ENCODE results near the gene CYGB.

CYGB gene

DNA sequence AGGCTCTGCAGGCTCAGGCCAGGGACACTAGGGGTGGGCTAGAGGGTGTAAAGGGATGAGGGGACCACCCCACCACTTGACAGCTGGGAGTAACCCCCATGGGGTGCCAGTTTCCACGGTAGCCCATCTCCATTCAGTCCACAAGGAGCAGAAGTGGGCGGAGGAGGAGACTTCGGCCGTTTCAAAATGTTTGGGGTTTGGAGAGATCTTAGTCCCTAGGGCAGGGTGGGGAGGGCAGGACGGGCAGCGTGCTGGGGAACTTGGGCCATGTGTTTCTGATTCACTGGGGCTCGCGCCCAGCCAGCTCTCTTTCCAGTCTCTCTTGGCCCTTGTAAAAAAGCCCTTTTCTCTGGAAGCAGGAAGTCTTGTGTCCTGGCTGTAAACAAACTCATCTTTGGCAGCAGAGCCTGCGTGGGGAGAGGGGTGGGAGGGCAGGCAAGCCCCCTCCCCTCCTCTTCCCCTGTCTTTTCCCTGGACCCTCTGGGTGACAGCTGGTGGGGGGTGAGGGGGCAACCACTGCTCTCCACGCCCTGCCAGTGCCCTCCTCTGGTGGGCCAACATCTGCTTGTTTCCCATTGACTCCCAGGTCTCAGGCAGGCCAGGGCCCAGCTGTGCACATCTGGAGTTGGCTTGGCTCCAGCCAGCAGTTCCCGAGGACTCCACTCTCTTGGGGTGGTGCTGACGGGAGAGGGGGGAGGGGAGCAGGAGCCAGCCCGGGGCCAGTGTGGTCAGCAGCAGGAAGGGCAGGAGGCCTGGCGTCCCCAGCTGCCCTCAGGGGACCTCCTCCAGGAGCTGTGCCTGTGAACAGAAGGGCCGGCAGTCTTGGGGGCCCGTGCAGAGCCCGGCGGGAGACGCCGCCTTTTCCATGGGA, 8.1 kb downstream of the CYGB start (continued):
- TF ChIP-seq IKZF3 (tag by site-specific recombination; IDR thresholded peaks at IDR 0.05) (peak; percentile 70; the same call in 1 of the 2 replicates), ZNF701 (tag by site-specific recombination; IDR thresholded peaks at IDR 0.05) (no peak), ZNF549 (tag by site-specific recombination; IDR thresholded peaks at IDR 0.05) (no peak), ZNF324 (tag by site-specific recombination; IDR thresholded peaks at IDR 0.05) (no peak), ZNF558 (tag by site-specific recombination; IDR thresholded peaks at IDR 0.05) (no peak), ZNF571 (tag by site-specific recombination; IDR thresholded peaks at IDR 0.05) (no peak), BCL11B (tag by site-specific recombination; IDR thresholded peaks at IDR 0.05; ENCODE audit: low read depth) (no peak), TCF7L2 (IDR thresholded peaks at IDR 0.05; ENCODE audit: borderline replicate concordance, low read depth, low read length) (no peak), KLF10 (tag by site-specific recombination; IDR thresholded peaks at IDR 0.05) (no peak), ZFHX2 (tag by site-specific recombination; conservative IDR thresholded peaks at IDR 0.05) (peak; percentile 7; the same call in 1 of the 2 replicates), ZNF585B (tag by site-specific recombination; IDR thresholded peaks at IDR 0.05) (no peak), ZNF37A (tag by site-specific recombination; IDR thresholded peaks at IDR 0.05) (no peak), GFI1B (tag by site-specific recombination; IDR thresholded peaks at IDR 0.05) (no peak), KLF1 (tag by site-specific recombination; IDR thresholded peaks at IDR 0.05) (peak; percentile 96), ZNF335 (tag by site-specific recombination; conservative IDR thresholded peaks at IDR 0.05) (peak; percentile 64), SP7 (tag by site-specific recombination; IDR thresholded peaks at IDR 0.05) (no peak), ZNF560 (tag by site-specific recombination; IDR thresholded peaks at IDR 0.05; ENCODE audit: borderline replicate concordance) (no peak), ZNF785 (tag by site-specific recombination; IDR thresholded peaks at IDR 0.05) (no peak), ZFP3 (tag by site-specific recombination; IDR thresholded peaks at IDR 0.05; ENCODE audit: low read depth) (0 out of 2 replicates have a peak, but pooled peaks have one; percentile 5), ZNF302 (tag by site-specific recombination; IDR thresholded peaks at IDR 0.05; ENCODE audit: low read depth) (no peak), WT1 (tag by site-specific recombination; IDR thresholded peaks at IDR 0.05) (no peak), HOXC10 (CRISPR knock-in tag; IDR thresholded peaks at IDR 0.05) (no peak), REPIN1 (tag by site-specific recombination; IDR thresholded peaks at IDR 0.05; ENCODE audit: low read depth) (no peak), ZNF292 (tag by site-specific recombination; IDR thresholded peaks at IDR 0.05; ENCODE audit: borderline replicate concordance, low read depth) (no peak), ZNF777 (tag by site-specific recombination; IDR thresholded peaks at IDR 0.05; ENCODE audit: borderline replicate concordance) (no peak)
- TF ChIP-seq, protein P1, sequence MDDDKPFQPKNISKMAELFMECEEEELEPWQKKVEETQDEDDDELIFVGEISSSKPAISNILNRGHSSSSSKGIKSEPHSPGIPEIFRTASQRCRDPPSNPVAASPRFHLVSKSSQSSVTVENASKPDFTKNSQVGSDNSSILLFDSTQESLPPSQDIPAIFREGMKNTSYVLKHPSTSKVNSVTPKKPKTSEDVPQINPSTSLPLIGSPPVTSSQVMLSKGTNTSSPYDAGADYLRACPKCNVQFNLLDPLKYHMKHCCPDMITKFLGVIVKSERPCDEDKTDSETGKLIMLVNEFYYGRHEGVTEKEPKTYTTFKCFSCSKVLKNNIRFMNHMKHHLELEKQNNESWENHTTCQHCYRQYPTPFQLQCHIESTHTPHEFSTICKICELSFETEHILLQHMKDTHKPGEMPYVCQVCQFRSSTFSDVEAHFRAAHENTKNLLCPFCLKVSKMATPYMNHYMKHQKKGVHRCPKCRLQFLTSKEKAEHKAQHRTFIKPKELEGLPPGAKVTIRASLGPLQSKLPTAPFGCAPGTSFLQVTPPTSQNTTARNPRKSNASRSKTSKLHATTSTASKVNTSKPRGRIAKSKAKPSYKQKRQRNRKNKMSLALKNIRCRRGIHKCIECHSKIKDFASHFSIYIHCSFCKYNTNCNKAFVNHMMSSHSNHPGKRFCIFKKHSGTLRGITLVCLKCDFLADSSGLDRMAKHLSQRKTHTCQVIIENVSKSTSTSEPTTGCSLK (tag by site-specific recombination; IDR thresholded peaks at IDR 0.05), result no peak
- TF ChIP-seq, protein P2, sequence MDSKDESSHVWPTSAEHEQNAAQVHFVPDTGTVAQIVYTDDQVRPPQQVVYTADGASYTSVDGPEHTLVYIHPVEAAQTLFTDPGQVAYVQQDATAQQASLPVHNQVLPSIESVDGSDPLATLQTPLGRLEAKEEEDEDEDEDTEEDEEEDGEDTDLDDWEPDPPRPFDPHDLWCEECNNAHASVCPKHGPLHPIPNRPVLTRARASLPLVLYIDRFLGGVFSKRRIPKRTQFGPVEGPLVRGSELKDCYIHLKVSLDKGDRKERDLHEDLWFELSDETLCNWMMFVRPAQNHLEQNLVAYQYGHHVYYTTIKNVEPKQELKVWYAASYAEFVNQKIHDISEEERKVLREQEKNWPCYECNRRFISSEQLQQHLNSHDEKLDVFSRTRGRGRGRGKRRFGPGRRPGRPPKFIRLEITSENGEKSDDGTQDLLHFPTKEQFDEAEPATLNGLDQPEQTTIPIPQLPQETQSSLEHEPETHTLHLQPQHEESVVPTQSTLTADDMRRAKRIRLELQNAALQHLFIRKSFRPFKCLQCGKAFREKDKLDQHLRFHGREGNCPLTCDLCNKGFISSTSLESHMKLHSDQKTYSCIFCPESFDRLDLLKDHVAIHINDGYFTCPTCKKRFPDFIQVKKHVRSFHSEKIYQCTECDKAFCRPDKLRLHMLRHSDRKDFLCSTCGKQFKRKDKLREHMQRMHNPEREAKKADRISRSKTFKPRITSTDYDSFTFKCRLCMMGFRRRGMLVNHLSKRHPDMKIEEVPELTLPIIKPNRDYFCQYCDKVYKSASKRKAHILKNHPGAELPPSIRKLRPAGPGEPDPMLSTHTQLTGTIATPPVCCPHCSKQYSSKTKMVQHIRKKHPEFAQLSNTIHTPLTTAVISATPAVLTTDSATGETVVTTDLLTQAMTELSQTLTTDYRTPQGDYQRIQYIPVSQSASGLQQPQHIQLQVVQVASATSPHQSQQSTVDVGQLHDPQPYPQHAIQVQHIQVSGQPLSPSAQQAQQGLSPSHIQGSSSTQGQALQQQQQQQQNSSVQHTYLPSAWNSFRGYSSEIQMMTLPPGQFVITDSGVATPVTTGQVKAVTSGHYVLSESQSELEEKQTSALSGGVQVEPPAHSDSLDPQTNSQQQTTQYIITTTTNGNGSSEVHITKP (tag by site-specific recombination; IDR thresholded peaks at IDR 0.05), result no peak
- TF ChIP-seq, protein P3, sequence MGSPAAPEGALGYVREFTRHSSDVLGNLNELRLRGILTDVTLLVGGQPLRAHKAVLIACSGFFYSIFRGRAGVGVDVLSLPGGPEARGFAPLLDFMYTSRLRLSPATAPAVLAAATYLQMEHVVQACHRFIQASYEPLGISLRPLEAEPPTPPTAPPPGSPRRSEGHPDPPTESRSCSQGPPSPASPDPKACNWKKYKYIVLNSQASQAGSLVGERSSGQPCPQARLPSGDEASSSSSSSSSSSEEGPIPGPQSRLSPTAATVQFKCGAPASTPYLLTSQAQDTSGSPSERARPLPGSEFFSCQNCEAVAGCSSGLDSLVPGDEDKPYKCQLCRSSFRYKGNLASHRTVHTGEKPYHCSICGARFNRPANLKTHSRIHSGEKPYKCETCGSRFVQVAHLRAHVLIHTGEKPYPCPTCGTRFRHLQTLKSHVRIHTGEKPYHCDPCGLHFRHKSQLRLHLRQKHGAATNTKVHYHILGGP (tag by site-specific recombination; IDR thresholded peaks at IDR 0.05), result no peak
- TF ChIP-seq, protein P4, sequence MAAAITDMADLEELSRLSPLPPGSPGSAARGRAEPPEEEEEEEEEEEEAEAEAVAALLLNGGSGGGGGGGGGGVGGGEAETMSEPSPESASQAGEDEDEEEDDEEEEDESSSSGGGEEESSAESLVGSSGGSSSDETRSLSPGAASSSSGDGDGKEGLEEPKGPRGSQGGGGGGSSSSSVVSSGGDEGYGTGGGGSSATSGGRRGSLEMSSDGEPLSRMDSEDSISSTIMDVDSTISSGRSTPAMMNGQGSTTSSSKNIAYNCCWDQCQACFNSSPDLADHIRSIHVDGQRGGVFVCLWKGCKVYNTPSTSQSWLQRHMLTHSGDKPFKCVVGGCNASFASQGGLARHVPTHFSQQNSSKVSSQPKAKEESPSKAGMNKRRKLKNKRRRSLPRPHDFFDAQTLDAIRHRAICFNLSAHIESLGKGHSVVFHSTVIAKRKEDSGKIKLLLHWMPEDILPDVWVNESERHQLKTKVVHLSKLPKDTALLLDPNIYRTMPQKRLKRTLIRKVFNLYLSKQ (tag by site-specific recombination; IDR thresholded peaks at IDR 0.05; ENCODE audit: borderline replicate concordance), result no peak
- TF ChIP-seq, protein P5, sequence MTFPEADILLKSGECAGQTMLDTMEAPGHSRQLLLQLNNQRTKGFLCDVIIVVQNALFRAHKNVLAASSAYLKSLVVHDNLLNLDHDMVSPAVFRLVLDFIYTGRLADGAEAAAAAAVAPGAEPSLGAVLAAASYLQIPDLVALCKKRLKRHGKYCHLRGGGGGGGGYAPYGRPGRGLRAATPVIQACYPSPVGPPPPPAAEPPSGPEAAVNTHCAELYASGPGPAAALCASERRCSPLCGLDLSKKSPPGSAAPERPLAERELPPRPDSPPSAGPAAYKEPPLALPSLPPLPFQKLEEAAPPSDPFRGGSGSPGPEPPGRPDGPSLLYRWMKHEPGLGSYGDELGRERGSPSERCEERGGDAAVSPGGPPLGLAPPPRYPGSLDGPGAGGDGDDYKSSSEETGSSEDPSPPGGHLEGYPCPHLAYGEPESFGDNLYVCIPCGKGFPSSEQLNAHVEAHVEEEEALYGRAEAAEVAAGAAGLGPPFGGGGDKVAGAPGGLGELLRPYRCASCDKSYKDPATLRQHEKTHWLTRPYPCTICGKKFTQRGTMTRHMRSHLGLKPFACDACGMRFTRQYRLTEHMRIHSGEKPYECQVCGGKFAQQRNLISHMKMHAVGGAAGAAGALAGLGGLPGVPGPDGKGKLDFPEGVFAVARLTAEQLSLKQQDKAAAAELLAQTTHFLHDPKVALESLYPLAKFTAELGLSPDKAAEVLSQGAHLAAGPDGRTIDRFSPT (tag by site-specific recombination; IDR thresholded peaks at IDR 0.05), result 0 out of 2 replicates have a peak, but pooled peaks have one; percentile 22
